ENCODE data around the gene NR1H3.

The NR1H3 gene

GRCh38 chr11:47256374-47256773 is 1.4 kb upstream of the NR1H3 start:
- Histone ChIP-seq H3K27ac (ENCODE audit: low read length) (no peak overlapping the region), H3K36me3 (ENCODE audit: control insufficient read depth in 2 of 2, insufficient read depth in 2 of 2, low read length in 2 of 2) (no peaks in the 10 kb centered on the region), H3K4me1 (ENCODE audit: control insufficient read depth, insufficient read depth, low read length) (peaks cover 40% of the 10 kb centered on the region), H3K9me3 (ENCODE audit: control insufficient read depth in 2 of 2, low read length in 2 of 2) (no peaks in the 10 kb centered on the region), H3K27me3 (ENCODE audit: control insufficient read depth in 1 of 2, insufficient read depth in 2 of 2, low read length in 2 of 2) (no peaks in the 10 kb centered on the region), H3K9ac (ENCODE audit: low read length in 2 of 2) (no peak overlapping the region), H3K4me3 (ENCODE audit: low read length in 2 of 2) (no peak overlapping the region)

DNA sequence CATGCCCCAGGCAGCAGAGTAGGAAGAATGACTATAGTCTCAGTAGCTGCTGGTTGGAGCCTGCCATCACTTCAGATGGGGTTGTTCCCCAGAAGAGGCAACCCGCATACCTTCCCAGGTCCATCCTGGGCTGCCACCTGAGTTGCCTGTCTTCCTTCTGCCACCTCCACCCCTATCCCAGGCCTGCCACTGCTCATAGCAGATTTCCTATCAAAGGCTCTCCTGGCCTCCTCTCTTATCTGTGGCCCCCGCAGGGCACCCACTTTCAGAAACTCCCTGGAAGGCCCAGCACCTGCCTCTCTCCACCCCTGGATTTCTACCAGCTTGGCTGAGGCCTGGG is 649 bp upstream of the NR1H3 start:
- no peaks in the 10 kb centered on the region for H3K36me3 ChIP-seq (ENCODE audit: control insufficient read depth in 2 of 2, insufficient read depth in 2 of 2, low read length in 2 of 2)
- H3K9me3 ChIP-seq (ENCODE audit: control insufficient read depth in 2 of 2, low read length in 2 of 2) = no peaks in the 10 kb centered on the region
- peak overlapping the region; percentile 52 to 68 for H3K9ac ChIP-seq (ENCODE audit: low read length in 2 of 2)
- H3K4me3 ChIP-seq (ENCODE audit: low read length in 2 of 2) = peak overlapping the region; percentile 52 to 66
- H3K27ac ChIP-seq (ENCODE audit: low read length) = peak overlapping the region; percentile 60
- H3K27me3 ChIP-seq (ENCODE audit: control insufficient read depth in 1 of 2, insufficient read depth in 2 of 2, low read length in 2 of 2) = no peaks in the 10 kb centered on the region
- peaks cover 40% of the 10 kb centered on the region for H3K4me1 ChIP-seq (ENCODE audit: control insufficient read depth, insufficient read depth, low read length)

DNA sequence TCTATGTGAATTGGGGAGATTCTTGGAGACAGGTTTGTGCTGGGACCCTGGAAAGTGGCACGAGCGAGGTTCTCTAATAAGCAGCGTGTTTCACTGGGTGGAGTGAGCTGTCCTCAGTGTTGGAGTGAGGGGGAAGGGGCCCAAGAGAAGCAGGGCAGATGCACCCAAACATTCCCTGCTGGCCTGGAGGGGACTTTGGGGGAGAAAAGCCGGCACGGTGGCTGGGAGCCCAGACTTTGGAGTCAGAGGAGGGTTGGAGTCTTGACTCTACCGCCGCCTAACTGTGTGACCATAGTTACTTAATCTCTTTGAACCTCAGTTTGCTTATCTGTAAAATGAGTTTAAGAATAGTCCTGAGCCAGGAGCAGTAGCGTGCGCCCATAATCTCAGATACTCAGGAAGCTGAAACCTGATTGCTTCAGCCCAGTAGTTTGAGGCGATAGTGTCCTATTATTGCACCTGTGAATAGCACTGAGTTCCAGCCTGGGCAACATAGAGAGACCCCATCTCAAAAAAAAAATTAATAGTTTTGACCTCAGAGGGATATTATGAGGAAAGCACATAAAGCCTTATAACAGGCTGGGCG is 614 bp downstream of the NR1H3 start:
- H3K4me3 ChIP-seq (ENCODE audit: low read length in 2 of 2) = peak overlapping the region; percentile 52 to 66
- peaks cover 40% of the 10 kb centered on the region for H3K4me1 ChIP-seq (ENCODE audit: control insufficient read depth, insufficient read depth, low read length)
- H3K9me3 ChIP-seq (ENCODE audit: control insufficient read depth in 2 of 2, low read length in 2 of 2) = no peaks in the 10 kb centered on the region
- peak overlapping the region; percentile 52 to 55 for H3K9ac ChIP-seq (ENCODE audit: low read length in 2 of 2)
- no peaks in the 10 kb centered on the region for H3K36me3 ChIP-seq (ENCODE audit: control insufficient read depth in 2 of 2, insufficient read depth in 2 of 2, low read length in 2 of 2)
- peak overlapping the region; percentile 60 for H3K27ac ChIP-seq (ENCODE audit: low read length)
- H3K27me3 ChIP-seq (ENCODE audit: control insufficient read depth in 1 of 2, insufficient read depth in 2 of 2, low read length in 2 of 2) = no peaks in the 10 kb centered on the region

DNA sequence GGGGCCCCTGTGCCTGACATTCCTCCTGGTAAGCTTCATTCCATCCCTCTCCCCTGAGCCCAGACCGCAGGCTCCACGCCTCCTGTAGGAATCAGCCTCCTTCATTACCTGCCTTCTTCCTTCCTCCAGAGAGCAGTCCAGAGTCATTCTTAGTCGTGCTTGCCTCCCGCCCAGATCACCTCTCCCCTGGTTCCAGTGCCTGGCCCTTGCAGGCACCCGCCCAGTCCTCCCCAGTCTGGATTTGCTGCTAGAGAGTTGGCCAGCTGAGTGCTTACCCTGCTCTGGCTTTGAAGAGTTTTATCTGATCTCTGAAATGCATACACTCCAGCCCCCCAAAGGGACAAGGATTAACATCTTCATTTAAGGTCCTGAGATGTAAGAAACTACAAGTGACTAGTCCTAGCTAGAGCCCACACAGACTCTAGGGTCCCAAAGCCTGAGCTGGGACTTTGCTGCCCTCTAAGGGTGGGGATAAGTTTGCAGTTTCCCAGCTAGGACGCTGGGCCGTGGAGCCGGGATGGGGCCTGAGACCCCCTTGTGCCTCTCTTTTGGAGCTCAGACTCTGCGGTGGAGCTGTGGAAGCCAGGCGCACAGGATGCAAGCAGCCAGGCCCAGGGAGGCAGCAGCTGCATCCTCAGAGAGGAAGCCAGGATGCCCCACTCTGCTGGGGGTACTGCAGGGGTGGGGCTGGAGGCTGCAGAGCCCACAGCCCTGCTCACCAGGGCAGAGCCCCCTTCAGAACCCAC is 1.6 kb downstream of the NR1H3 start:
- no peaks in the 10 kb centered on the region for H3K27me3 ChIP-seq (ENCODE audit: control insufficient read depth in 1 of 2, insufficient read depth in 2 of 2, low read length in 2 of 2)
- no peaks in the 10 kb centered on the region for H3K9me3 ChIP-seq (ENCODE audit: control insufficient read depth in 2 of 2, low read length in 2 of 2)
- peak overlapping the region; percentile 2 for H3K27ac ChIP-seq (ENCODE audit: low read length)
- H3K36me3 ChIP-seq (ENCODE audit: control insufficient read depth in 2 of 2, insufficient read depth in 2 of 2, low read length in 2 of 2) = no peaks in the 10 kb centered on the region
- H3K9ac ChIP-seq (ENCODE audit: low read length in 2 of 2) = peak overlapping the region in 1 of 2 donors; percentile 38
- H3K4me1 ChIP-seq (ENCODE audit: control insufficient read depth, insufficient read depth, low read length) = peaks cover 33% of the 10 kb centered on the region
- peak overlapping the region; percentile 52 to 66 for H3K4me3 ChIP-seq (ENCODE audit: low read length in 2 of 2)

- Histone ChIP-seq H3K36me3 (ENCODE audit: control insufficient read depth in 2 of 2, insufficient read depth in 2 of 2, low read length in 2 of 2) (no peaks in the 10 kb centered on the region), H3K27ac (ENCODE audit: low read length) (no peak overlapping the region), H3K9ac (ENCODE audit: low read length in 2 of 2) (no peak overlapping the region), H3K4me3 (ENCODE audit: low read length in 2 of 2) (no peak overlapping the region), H3K4me1 (ENCODE audit: control insufficient read depth, insufficient read depth, low read length) (peaks cover 26% of the 10 kb centered on the region), H3K9me3 (ENCODE audit: control insufficient read depth in 2 of 2, low read length in 2 of 2) (no peaks in the 10 kb centered on the region), H3K27me3 (ENCODE audit: control insufficient read depth in 1 of 2, insufficient read depth in 2 of 2, low read length in 2 of 2) (no peaks in the 10 kb centered on the region)
These were observed 2.6 kb downstream of the NR1H3 start for GRCh38 chr11:47260366-47260765.

DNA sequence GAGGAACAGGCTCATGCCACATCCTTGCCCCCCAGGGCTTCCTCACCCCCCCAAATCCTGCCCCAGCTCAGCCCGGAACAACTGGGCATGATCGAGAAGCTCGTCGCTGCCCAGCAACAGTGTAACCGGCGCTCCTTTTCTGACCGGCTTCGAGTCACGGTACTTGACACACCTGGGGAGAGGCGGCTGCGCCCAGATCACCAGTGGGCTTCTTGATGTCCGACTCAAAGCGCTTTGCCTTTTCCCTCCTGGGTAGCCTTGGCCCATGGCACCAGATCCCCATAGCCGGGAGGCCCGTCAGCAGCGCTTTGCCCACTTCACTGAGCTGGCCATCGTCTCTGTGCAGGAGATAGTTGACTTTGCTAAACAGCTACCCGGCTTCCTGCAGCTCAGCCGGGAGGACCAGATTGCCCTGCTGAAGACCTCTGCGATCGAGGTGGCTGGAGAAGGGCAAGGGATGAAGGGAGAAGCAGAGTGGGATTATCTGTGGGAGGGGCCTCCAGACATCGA is 3.5 kb downstream of the NR1H3 start:
- Histone ChIP-seq H3K27me3 (ENCODE audit: control insufficient read depth in 1 of 2, insufficient read depth in 2 of 2, low read length in 2 of 2) (no peaks in the 10 kb centered on the region), H3K9me3 (ENCODE audit: control insufficient read depth in 2 of 2, low read length in 2 of 2) (no peaks in the 10 kb centered on the region), H3K27ac (ENCODE audit: low read length) (no peak overlapping the region), H3K4me1 (ENCODE audit: control insufficient read depth, insufficient read depth, low read length) (peaks cover 26% of the 10 kb centered on the region), H3K4me3 (ENCODE audit: low read length in 2 of 2) (no peak overlapping the region), H3K9ac (ENCODE audit: low read length in 2 of 2) (no peak overlapping the region), H3K36me3 (ENCODE audit: control insufficient read depth in 2 of 2, insufficient read depth in 2 of 2, low read length in 2 of 2) (no peaks in the 10 kb centered on the region)

GRCh38 chr11:47264119-47264518 is 6.3 kb downstream of the NR1H3 start:
- Histone ChIP-seq H3K36me3 (ENCODE audit: control insufficient read depth in 2 of 2, insufficient read depth in 2 of 2, low read length in 2 of 2) (no peaks in the 10 kb centered on the region), H3K4me3 (ENCODE audit: low read length in 2 of 2) (no peak overlapping the region), H3K9me3 (ENCODE audit: control insufficient read depth in 2 of 2, low read length in 2 of 2) (no peaks in the 10 kb centered on the region), H3K9ac (ENCODE audit: low read length in 2 of 2) (no peak overlapping the region), H3K4me1 (ENCODE audit: control insufficient read depth, insufficient read depth, low read length) (peaks cover 16% of the 10 kb centered on the region), H3K27me3 (ENCODE audit: control insufficient read depth in 1 of 2, insufficient read depth in 2 of 2, low read length in 2 of 2) (no peaks in the 10 kb centered on the region), H3K27ac (ENCODE audit: low read length) (no peak overlapping the region)

DNA sequence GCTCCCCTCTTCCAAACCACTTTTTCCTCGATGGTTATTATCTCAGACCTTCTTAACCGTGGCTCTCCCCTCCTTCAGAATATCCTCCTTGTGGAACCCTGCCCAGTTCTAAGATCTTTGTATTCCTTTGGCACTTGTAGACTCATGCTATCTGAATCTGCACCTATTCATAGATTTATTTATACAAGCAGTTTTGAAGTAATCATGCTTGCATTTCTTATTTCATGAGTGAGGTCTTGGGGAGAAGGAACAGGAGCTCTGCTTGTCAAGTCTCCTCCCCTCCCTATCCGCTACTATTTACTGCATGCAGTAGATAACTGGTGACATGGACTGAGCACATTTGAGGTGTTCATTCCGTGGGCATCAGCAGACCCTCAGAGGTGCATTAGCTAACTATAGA is 6.7 kb downstream of the NR1H3 start:
- no peak overlapping the region for H3K27ac ChIP-seq (ENCODE audit: low read length)
- peaks cover 15% of the 10 kb centered on the region for H3K4me1 ChIP-seq (ENCODE audit: control insufficient read depth, insufficient read depth, low read length)
- H3K4me3 ChIP-seq (ENCODE audit: low read length in 2 of 2) = no peak overlapping the region
- H3K36me3 ChIP-seq (ENCODE audit: control insufficient read depth in 2 of 2, insufficient read depth in 2 of 2, low read length in 2 of 2) = no peaks in the 10 kb centered on the region
- H3K27me3 ChIP-seq (ENCODE audit: control insufficient read depth in 1 of 2, insufficient read depth in 2 of 2, low read length in 2 of 2) = no peaks in the 10 kb centered on the region
- no peaks in the 10 kb centered on the region for H3K9me3 ChIP-seq (ENCODE audit: control insufficient read depth in 2 of 2, low read length in 2 of 2)
- no peak overlapping the region for H3K9ac ChIP-seq (ENCODE audit: low read length in 2 of 2)

- Histone ChIP-seq H3K27me3 (ENCODE audit: control insufficient read depth in 1 of 2, insufficient read depth in 2 of 2, low read length in 2 of 2) (no peaks in the 10 kb centered on the region), H3K4me3 (ENCODE audit: low read length in 2 of 2) (no peak overlapping the region), H3K9ac (ENCODE audit: low read length in 2 of 2) (no peak overlapping the region), H3K9me3 (ENCODE audit: control insufficient read depth in 2 of 2, low read length in 2 of 2) (no peaks in the 10 kb centered on the region), H3K36me3 (ENCODE audit: control insufficient read depth in 2 of 2, insufficient read depth in 2 of 2, low read length in 2 of 2) (no peaks in the 10 kb centered on the region), H3K27ac (ENCODE audit: low read length) (no peak overlapping the region), H3K4me1 (ENCODE audit: control insufficient read depth, insufficient read depth, low read length) (peaks cover 30% of the 10 kb centered on the region)
These were observed 10.1 kb downstream of the NR1H3 start for GRCh38 chr11:47267876-47268275.

- Histone ChIP-seq H3K27me3 (ENCODE audit: control insufficient read depth in 1 of 2, insufficient read depth in 2 of 2, low read length in 2 of 2) (no peaks in the 10 kb centered on the region), H3K9ac (ENCODE audit: low read length in 2 of 2) (peak overlapping the region; percentile 13 to 80), H3K9me3 (ENCODE audit: control insufficient read depth in 2 of 2, low read length in 2 of 2) (no peaks in the 10 kb centered on the region), H3K36me3 (ENCODE audit: control insufficient read depth in 2 of 2, insufficient read depth in 2 of 2, low read length in 2 of 2) (no peaks in the 10 kb centered on the region), H3K4me3 (ENCODE audit: low read length in 2 of 2) (peak overlapping the region; percentile 81 to 93), H3K27ac (ENCODE audit: low read length) (peak overlapping the region; percentile 84), H3K4me1 (ENCODE audit: control insufficient read depth, insufficient read depth, low read length) (peaks cover 30% of the 10 kb centered on the region)
These were observed 10.7 kb downstream of the NR1H3 start for GRCh38 chr11:47268448-47269001.
